Stimulated activated naive CD8-positive, alpha-beta T cell treated with anti-CD3 and anti-CD28 coated beads, Interleukin-15, amount 100 ng/mL, for 72 hours (primary cell): Measurements from ENCODE around the gene PRSS38.

Source experiments
- ATAC-seq: fragments of 150-1000 bp; cut with Tn5 transposase; 2 replicates; pipeline ENCODE4 v1.10.0; 2021; ENCODE audit warnings: mild to moderate bottlenecking, moderate library complexity
- DNase-seq, 2 donors: peaks; one replicate each; pipeline ENCODE4 v3.0.0; 2021 to 2022
- H3K27ac Mint-ChIP-seq, 2 donors: one replicate each; pipeline ENCODE4 v1.8.0; 2022; ENCODE audit warnings: mild to moderate bottlenecking in 2 of 2, mixed read lengths in 2 of 2, moderate library complexity in 2 of 2
- H3K27me3 Mint-ChIP-seq: one replicate; pipeline ENCODE4 v1.8.0; 2022; ENCODE audit warnings: mixed read lengths
- H3K4me1 Mint-ChIP-seq: one replicate; pipeline ENCODE4 v1.8.0; 2022; ENCODE audit warnings: mild to moderate bottlenecking, mixed read lengths
- H3K4me3 Mint-ChIP-seq, 2 donors: one replicate each; pipeline ENCODE4 v1.8.0; 2022; ENCODE audit warnings: mild to moderate bottlenecking in 2 of 2, mixed read lengths in 2 of 2, moderate library complexity in 1 of 2
- H3K9me3 Mint-ChIP-seq, 2 donors: one replicate each; pipeline ENCODE4 v1.8.0; 2022; ENCODE audit warnings: mixed read lengths in 2 of 2

Gene PRSS38

GRCh38 chr1:227890451-227891222, 75.2 kb downstream of the PRSS38 start:
- H3K27ac Mint-ChIP-seq, result no peak overlapping the region
- peaks cover 30% of the 10 kb centered on the region for H3K4me1 Mint-ChIP-seq
- DNase-seq, result no peak
- no peaks in the 10 kb centered on the region for H3K27me3 Mint-ChIP-seq
- ATAC-seq, result no peak
- no peak overlapping the region for H3K4me3 Mint-ChIP-seq
- H3K9me3 Mint-ChIP-seq, result no peaks in the 10 kb centered on the region

GRCh38 chr1:227891223-227891954, 75.9 kb downstream of the PRSS38 start:
- Mint-ChIP-seq H3K27ac (no peak overlapping the region), H3K27me3 (no peaks in the 10 kb centered on the region), H3K4me3 (no peak overlapping the region), H3K9me3 (no peaks in the 10 kb centered on the region), H3K4me1 (peaks cover 23% of the 10 kb centered on the region)
- ATAC-seq (no peak), DNase-seq (peak in 1 of 2 donors; percentile 1)

GRCh38 chr1:227891955-227892488, 76.5 kb downstream of the PRSS38 start:
- DNase-seq (peak in 1 of 2 donors; percentile 0), ATAC-seq (no peak)
- Mint-ChIP-seq H3K9me3 (no peaks in the 10 kb centered on the region), H3K27me3 (no peaks in the 10 kb centered on the region), H3K4me3 (no peak overlapping the region), H3K4me1 (peaks cover 19% of the 10 kb centered on the region), H3K27ac (no peak overlapping the region)

- DNase-seq, result peak in 1 of 2 donors; percentile 7
- no peak overlapping the region for H3K4me3 Mint-ChIP-seq
- no peaks in the 10 kb centered on the region for H3K27me3 Mint-ChIP-seq
- H3K27ac Mint-ChIP-seq, result peak overlapping the region in 1 of 2 donors; percentile 21
- no peak for ATAC-seq
- no peaks in the 10 kb centered on the region for H3K9me3 Mint-ChIP-seq
- H3K4me1 Mint-ChIP-seq, result peaks cover 20% of the 10 kb centered on the region
Observed at GRCh38 chr1:227892489-227893299, 77.2 kb downstream of the PRSS38 start.

GRCh38 chr1:227893300-227893948, 77.9 kb downstream of the PRSS38 start:
- peaks cover 23% of the 10 kb centered on the region for H3K4me1 Mint-ChIP-seq
- H3K9me3 Mint-ChIP-seq, result no peaks in the 10 kb centered on the region
- no peak overlapping the region for H3K4me3 Mint-ChIP-seq
- DNase-seq (no peak), ATAC-seq (no peak)
- no peak overlapping the region for H3K27ac Mint-ChIP-seq
- no peaks in the 10 kb centered on the region for H3K27me3 Mint-ChIP-seq

- DNase-seq, result peak in 1 of 2 donors; percentile 6
- H3K4me1 Mint-ChIP-seq, result peaks cover 28% of the 10 kb centered on the region
- H3K27me3 Mint-ChIP-seq, result no peaks in the 10 kb centered on the region
- H3K9me3 Mint-ChIP-seq, result no peaks in the 10 kb centered on the region
- no peak overlapping the region for H3K4me3 Mint-ChIP-seq
- no peak overlapping the region for H3K27ac Mint-ChIP-seq
- no peak for ATAC-seq
Observed at GRCh38 chr1:227893949-227894721, 78.7 kb downstream of the PRSS38 start.

GRCh38 chr1:227894831-227895451, 79.5 kb downstream of the PRSS38 start:
- no peaks in the 10 kb centered on the region for H3K27me3 Mint-ChIP-seq
- no peaks in the 10 kb centered on the region for H3K9me3 Mint-ChIP-seq
- no peak overlapping the region for H3K27ac Mint-ChIP-seq
- DNase-seq, result no peak
- ATAC-seq, result no peak
- no peak overlapping the region for H3K4me3 Mint-ChIP-seq
- peaks cover 21% of the 10 kb centered on the region for H3K4me1 Mint-ChIP-seq
